ENCODE data around the gene PEX1. TPM values are rescaled to one million over a fixed set of nuclear protein-coding genes. Genes with fewer than 3 reads are reported as not detected.

The PEX1 gene
- total and polyA plus RNA-seq, 9 of the 15 experiments (the other 6 are each of a cell fraction or from before 2014, with no cell fraction given) = 9.4 to 32.2 (median 19.9) TPM

DNA sequence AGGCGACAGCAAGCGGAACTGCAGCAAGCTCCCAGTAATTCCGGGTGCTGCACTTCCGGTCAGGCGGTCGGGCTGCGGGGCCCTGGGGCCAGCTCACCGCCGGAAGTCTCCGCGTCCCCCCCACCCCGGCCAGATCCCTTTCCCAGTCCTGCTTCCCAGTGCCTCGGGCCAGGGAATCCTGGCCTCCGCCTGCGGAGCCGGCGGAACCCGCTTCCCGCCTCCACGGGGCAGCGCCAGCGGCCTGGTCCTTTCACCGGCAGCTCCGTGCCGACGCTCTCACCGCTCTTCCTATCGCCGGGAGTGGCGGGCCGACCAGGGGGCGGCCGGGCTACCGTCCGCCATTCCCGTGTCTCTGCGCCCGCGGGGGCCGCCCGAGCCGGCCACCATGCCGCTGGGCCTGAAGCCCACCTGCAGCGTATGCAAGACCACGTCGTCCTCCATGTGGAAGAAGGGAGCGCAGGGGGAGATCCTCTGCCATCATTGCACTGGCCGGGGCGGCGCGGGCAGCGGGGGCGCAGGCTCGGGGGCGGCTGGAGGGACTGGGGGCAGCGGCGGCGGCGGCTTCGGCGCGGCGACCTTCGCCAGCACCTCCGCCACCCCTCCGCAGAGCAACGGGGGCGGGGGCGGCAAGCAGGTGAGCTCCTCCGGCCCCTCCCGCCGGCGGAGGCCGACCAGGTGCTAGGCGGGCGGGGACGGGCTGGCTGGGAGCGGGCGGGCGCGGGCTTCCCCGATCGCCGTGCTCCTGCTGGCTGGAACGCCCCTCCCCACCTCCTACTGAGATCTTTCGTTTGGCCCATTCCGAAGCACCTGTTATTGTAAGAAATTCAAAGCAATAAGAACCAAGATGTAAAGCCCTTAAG, 80.7 kb downstream of the PEX1 start, which contains the start of gene GATAD1 (continued):
- TF ChIP-seq, protein P1, sequence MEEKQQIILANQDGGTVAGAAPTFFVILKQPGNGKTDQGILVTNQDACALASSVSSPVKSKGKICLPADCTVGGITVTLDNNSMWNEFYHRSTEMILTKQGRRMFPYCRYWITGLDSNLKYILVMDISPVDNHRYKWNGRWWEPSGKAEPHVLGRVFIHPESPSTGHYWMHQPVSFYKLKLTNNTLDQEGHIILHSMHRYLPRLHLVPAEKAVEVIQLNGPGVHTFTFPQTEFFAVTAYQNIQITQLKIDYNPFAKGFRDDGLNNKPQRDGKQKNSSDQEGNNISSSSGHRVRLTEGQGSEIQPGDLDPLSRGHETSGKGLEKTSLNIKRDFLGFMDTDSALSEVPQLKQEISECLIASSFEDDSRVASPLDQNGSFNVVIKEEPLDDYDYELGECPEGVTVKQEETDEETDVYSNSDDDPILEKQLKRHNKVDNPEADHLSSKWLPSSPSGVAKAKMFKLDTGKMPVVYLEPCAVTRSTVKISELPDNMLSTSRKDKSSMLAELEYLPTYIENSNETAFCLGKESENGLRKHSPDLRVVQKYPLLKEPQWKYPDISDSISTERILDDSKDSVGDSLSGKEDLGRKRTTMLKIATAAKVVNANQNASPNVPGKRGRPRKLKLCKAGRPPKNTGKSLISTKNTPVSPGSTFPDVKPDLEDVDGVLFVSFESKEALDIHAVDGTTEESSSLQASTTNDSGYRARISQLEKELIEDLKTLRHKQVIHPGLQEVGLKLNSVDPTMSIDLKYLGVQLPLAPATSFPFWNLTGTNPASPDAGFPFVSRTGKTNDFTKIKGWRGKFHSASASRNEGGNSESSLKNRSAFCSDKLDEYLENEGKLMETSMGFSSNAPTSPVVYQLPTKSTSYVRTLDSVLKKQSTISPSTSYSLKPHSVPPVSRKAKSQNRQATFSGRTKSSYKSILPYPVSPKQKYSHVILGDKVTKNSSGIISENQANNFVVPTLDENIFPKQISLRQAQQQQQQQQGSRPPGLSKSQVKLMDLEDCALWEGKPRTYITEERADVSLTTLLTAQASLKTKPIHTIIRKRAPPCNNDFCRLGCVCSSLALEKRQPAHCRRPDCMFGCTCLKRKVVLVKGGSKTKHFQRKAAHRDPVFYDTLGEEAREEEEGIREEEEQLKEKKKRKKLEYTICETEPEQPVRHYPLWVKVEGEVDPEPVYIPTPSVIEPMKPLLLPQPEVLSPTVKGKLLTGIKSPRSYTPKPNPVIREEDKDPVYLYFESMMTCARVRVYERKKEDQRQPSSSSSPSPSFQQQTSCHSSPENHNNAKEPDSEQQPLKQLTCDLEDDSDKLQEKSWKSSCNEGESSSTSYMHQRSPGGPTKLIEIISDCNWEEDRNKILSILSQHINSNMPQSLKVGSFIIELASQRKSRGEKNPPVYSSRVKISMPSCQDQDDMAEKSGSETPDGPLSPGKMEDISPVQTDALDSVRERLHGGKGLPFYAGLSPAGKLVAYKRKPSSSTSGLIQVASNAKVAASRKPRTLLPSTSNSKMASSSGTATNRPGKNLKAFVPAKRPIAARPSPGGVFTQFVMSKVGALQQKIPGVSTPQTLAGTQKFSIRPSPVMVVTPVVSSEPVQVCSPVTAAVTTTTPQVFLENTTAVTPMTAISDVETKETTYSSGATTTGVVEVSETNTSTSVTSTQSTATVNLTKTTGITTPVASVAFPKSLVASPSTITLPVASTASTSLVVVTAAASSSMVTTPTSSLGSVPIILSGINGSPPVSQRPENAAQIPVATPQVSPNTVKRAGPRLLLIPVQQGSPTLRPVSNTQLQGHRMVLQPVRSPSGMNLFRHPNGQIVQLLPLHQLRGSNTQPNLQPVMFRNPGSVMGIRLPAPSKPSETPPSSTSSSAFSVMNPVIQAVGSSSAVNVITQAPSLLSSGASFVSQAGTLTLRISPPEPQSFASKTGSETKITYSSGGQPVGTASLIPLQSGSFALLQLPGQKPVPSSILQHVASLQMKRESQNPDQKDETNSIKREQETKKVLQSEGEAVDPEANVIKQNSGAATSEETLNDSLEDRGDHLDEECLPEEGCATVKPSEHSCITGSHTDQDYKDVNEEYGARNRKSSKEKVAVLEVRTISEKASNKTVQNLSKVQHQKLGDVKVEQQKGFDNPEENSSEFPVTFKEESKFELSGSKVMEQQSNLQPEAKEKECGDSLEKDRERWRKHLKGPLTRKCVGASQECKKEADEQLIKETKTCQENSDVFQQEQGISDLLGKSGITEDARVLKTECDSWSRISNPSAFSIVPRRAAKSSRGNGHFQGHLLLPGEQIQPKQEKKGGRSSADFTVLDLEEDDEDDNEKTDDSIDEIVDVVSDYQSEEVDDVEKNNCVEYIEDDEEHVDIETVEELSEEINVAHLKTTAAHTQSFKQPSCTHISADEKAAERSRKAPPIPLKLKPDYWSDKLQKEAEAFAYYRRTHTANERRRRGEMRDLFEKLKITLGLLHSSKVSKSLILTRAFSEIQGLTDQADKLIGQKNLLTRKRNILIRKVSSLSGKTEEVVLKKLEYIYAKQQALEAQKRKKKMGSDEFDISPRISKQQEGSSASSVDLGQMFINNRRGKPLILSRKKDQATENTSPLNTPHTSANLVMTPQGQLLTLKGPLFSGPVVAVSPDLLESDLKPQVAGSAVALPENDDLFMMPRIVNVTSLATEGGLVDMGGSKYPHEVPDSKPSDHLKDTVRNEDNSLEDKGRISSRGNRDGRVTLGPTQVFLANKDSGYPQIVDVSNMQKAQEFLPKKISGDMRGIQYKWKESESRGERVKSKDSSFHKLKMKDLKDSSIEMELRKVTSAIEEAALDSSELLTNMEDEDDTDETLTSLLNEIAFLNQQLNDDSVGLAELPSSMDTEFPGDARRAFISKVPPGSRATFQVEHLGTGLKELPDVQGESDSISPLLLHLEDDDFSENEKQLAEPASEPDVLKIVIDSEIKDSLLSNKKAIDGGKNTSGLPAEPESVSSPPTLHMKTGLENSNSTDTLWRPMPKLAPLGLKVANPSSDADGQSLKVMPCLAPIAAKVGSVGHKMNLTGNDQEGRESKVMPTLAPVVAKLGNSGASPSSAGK (IDR thresholded peaks at IDR 0.05) = no peak
- no peak for TF ChIP-seq MCM7 (IDR thresholded peaks at IDR 0.05)
- no peak for TF ChIP-seq MEIS2 (IDR thresholded peaks at IDR 0.05; ENCODE audit: partially characterized antibody)
- TF ChIP-seq LCOR (CRISPR knock-in tag; IDR thresholded peaks at IDR 0.05) = peak; percentile 87; the same call in 1 of the 2 replicates
- TF ChIP-seq, protein P2, sequence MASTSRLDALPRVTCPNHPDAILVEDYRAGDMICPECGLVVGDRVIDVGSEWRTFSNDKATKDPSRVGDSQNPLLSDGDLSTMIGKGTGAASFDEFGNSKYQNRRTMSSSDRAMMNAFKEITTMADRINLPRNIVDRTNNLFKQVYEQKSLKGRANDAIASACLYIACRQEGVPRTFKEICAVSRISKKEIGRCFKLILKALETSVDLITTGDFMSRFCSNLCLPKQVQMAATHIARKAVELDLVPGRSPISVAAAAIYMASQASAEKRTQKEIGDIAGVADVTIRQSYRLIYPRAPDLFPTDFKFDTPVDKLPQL (IDR thresholded peaks at IDR 0.05; ENCODE audit: extremely low read depth, insufficient read length) = no peak
- TF ChIP-seq GTF2F1 (IDR thresholded peaks at IDR 0.05; ENCODE audit: low read depth, low read length) = no peak
- no peak for TF ChIP-seq DDX20 (tag; IDR thresholded peaks at IDR 0.05; ENCODE audit: low read depth)
- TF ChIP-seq ZNF79 (CRISPR knock-in tag; IDR thresholded peaks at IDR 0.05; ENCODE audit: low read depth) = no peak
- TF ChIP-seq SMARCE1 (IDR thresholded peaks at IDR 0.05) = no peak
- TF ChIP-seq ERF (CRISPR knock-in tag; IDR thresholded peaks at IDR 0.05) = no peak
- no peak for TF ChIP-seq MCM5 (IDR thresholded peaks at IDR 0.05; ENCODE audit: low read depth)
- TF ChIP-seq HSF4 (CRISPR knock-in tag; IDR thresholded peaks at IDR 0.05; ENCODE audit: borderline replicate concordance) = no peak
- TF ChIP-seq POLR2H (tag; IDR thresholded peaks at IDR 0.05; ENCODE audit: low read depth) = no peak
- no peak; the same call in none of the 2 replicates for TF ChIP-seq BHLHE40 (IDR thresholded peaks at IDR 0.05; ENCODE audit: low read length)
- no peak; the same call in none of the 2 replicates for TF ChIP-seq SP1 (CRISPR knock-in tag; IDR thresholded peaks at IDR 0.05)
- TF ChIP-seq ZNF165 (CRISPR knock-in tag; IDR thresholded peaks at IDR 0.05; ENCODE audit: borderline replicate concordance) = no peak
- TF ChIP-seq JUNB (CRISPR knock-in tag; conservative IDR thresholded peaks at IDR 0.05) = no peak
- TF ChIP-seq ZBTB8A (IDR thresholded peaks at IDR 0.05; ENCODE audit: partially characterized antibody) = no peak

Measured in K562 (cell line).